Adrenal gland (tissue), 5 donors: ENCODE data around the gene CCDC170.

ENCODE experiments used
- CTCF ChIP-seq, 6 experiments: fragments of 450-650 bp in 4 of 6; fragments of 200-600 bp in 2 of 6; sonication (generic) in 1 of 6; IDR thresholded peaks; 1 replicate in 5 of 6; 2 replicates in 1 of 6; pipeline versions ENCODE4 v1.5.1 to v1.8.0; 2016 to 2021; ENCODE audit warnings: antibody characterized with exemption in 6 of 6, mild to moderate bottlenecking in 2 of 6, moderate library complexity in 1 of 6
- POLR2A ChIP-seq, 2 donors: fragments of 450-650 bp; IDR thresholded peaks; one replicate each; pipeline ENCODE4 v1.6.1; 2017; ENCODE audit warnings: antibody characterized with exemption in 2 of 2, mild to moderate bottlenecking in 2 of 2, moderate library complexity in 1 of 2
- donor health status: DM: no; HTN: no; CAD: no.

GRCh38 chr6:151494235-151494935 lies 568 bp downstream of the CCDC170 start:
- TF ChIP-seq CTCF (IDR thresholded peaks at IDR 0.05) (no peak), POLR2A (IDR thresholded peaks at IDR 0.05) (peak in 1 of 2 donors; percentile 75)
